Mucosa of stomach (tissue), 1 donor: ENCODE data around the gene RDX.
"Not testable (repeated sequence)": the region's sequence is repeated elsewhere in the genome, so short reads cannot be mapped to it uniquely, and the experiment has no call there.

Experiments used
- H3K27me3 ChIP-seq: one replicate; pipeline ENCODE4 v1.7.0; 2013; ENCODE audit warnings: mild to moderate bottlenecking, low read length; ENCODE audit not compliant: control insufficient read depth, insufficient read depth
- H3K36me3 ChIP-seq: one replicate; pipeline ENCODE4 v1.7.0; 2013; ENCODE audit warnings: low read length; ENCODE audit not compliant: control insufficient read depth, insufficient read depth
- H3K4me1 ChIP-seq: one replicate; pipeline ENCODE4 v1.7.0; 2013; ENCODE audit warnings: mild to moderate bottlenecking, low read length; ENCODE audit not compliant: control insufficient read depth, insufficient read depth
- H3K4me3 ChIP-seq: one replicate; pipeline ENCODE4 v1.7.0; 2013; ENCODE audit warnings: low read length
- H3K9ac ChIP-seq: one replicate; pipeline ENCODE4 v1.7.0; 2013; ENCODE audit warnings: mild to moderate bottlenecking, low read length, moderate library complexity
- H3K9me3 ChIP-seq: one replicate; pipeline ENCODE4 v1.7.0; 2013; ENCODE audit warnings: mild to moderate bottlenecking, low read length, moderate library complexity; ENCODE audit not compliant: control insufficient read depth
- donor health status: Pancreatic carcinoma.

The RDX gene

DNA sequence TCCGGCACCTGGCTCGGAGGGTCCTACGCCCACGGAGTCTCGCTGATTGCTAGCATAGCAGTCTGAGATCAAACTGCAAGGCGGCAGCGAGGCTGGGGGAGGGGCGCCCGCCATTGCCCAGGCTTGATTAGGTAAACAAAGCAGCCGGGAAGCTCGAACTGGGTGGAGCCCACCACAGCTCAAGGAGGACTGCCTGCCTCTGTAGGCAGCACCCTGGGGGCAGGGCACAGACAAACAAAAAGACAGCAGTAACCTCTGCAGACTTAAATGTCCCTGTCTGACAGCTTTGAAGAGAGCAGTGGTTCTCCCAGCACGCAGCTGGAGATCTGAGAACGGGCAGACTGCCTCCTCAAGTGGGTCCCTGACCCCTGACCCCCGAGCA, 87.1 kb downstream of the RDX start:
- not testable (repeated sequence) for H3K27me3 ChIP-seq, H3K9me3 ChIP-seq, H3K36me3 ChIP-seq, H3K9ac ChIP-seq, H3K4me3 ChIP-seq, H3K4me1 ChIP-seq

DNA sequence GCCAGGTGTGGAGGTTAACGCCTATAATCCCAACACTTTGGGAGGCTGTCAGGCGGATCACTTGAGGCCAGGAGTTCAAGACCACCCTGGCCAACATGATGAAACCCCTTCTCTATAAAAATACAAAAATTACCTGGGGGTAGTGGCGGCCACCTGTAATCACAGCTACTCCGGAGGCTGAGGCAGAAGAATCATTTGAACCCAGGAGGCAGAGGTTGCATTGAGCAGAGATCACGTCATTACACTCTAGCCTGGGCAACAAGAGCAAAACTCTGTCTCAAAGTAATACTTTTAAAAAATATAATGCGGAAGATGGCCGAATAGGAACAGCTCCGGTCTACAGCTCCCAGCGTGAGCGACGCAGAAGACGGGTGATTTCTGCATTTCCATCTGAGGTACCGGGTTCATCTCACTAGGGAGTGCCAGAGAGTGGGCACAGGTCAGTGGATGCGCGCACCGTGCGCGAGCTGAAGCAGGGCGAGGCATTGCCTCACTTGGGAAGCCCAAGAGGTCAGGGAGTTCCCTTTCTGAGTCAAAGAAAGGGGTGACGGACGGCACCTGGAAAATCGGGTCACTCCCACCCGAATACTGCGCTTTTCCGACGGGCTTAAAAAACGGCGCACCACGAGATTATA, 87.6 kb downstream of the RDX start:
- H3K9me3 ChIP-seq, H3K9ac ChIP-seq, H3K36me3 ChIP-seq, H3K4me3 ChIP-seq, H3K27me3 ChIP-seq, H3K4me1 ChIP-seq: not testable (repeated sequence)

DNA sequence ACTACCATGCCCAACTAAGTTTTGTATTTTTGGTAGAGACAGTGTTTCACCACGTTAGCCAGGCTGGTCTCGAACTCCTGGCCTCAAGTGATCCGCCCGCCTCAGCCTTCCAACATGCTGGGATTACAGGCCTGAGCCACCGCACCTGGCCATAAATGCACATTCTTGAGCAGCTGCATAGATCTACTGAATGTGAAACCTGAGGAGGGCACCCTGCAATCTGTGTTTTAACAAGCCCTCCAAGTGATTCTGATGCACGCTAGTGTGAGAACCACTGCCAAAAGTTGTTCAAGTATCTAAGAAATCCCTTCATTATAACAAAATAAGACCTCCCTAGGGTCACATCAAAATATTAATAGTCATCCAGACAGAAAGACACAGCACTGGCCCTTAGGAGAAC, 89.3 kb downstream of the RDX start:
- Histone ChIP-seq H3K4me3 (no peak overlapping the region), H3K36me3 (no peaks in the 10 kb centered on the region), H3K27me3 (no peaks in the 10 kb centered on the region), H3K9ac (no peak overlapping the region), H3K4me1 (no peaks in the 10 kb centered on the region), H3K9me3 (no peaks in the 10 kb centered on the region)

DNA sequence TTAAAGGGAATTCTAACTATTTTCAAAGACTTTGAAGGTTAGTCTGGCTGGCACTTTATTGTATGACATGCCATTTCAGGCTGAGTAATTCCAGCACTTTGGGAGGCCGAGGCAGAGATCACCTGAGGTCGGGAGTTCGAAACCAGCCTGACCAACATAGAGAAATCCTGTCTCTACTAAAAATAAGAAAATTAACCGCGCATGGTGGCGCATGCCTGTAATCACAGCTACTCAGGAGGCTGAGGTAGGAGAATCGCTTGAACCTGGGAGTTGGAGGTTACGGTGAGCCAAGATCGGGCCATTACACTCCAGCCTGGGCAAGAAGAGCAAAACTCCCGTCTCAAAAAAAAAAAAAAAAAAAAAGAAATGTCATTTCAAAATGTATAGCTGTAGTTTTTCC, 95.6 kb downstream of the RDX start:
- H3K4me1 ChIP-seq = no peaks in the 10 kb centered on the region
- H3K27me3 ChIP-seq = no peaks in the 10 kb centered on the region
- no peaks in the 10 kb centered on the region for H3K36me3 ChIP-seq
- H3K9me3 ChIP-seq = no peaks in the 10 kb centered on the region
- no peak overlapping the region for H3K9ac ChIP-seq
- no peak overlapping the region for H3K4me3 ChIP-seq

DNA sequence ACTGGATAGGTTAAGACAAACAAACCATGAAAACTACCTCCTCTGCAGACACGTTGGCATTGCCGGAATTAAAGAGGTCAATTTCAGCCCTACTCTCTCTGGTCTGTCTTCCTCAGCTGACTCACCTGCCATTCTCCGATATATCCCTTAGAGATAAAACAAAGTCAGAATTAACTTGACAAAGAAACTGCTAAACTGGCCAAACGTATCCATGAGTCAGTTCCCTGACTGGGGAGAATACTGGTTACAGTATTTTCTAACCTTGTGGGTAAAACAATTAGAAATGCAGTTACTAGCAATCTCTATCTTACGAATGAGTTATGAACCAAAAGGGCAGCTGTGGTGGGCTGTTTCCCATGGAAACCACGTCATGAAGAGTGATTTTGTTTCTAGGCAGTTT, 96.2 kb downstream of the RDX start:
- Histone ChIP-seq H3K9me3 (no peaks in the 10 kb centered on the region), H3K27me3 (no peaks in the 10 kb centered on the region), H3K9ac (no peak overlapping the region), H3K4me1 (no peaks in the 10 kb centered on the region), H3K4me3 (no peak overlapping the region), H3K36me3 (no peaks in the 10 kb centered on the region)

DNA sequence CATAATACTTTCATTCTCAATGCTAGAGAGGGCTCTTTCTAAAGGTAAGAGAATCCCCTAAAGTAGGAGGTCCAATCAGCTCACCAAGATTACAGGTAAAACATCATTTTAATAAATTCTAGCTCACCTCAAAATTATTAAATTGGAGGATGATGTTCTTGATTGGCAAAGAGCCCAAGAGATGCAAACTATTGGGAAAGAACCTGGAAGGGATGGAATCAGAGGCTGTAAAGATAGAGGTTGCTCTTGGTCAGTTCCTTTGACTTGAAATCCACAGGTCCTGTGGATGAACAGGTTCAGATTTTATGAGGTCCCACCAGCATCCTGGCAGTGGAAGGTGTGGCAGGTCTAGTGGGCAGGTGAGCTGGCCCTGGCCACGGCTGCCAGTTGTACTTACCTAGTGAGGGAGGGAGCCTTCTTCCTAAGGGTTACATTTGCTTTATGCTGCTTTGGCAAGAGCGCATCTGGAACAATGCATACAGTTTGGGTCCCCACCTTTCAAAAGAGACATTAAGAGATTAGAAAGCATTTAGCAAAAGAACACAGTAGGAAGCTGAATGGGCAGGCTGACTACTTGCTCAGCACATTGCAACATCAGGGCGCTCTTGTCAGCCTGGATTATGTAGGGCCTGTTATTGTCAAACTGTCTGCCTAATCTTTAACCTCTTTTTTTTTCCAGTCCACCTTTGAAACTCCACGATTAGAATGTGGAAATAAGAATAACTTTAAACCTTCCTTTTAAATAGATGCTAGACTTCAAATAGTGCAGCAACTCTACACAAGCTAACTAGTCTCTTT, 97.0 kb downstream of the RDX start:
- Histone ChIP-seq H3K36me3 (no peaks in the 10 kb centered on the region), H3K9ac (no peak overlapping the region), H3K4me1 (no peaks in the 10 kb centered on the region), H3K4me3 (no peak overlapping the region), H3K9me3 (no peaks in the 10 kb centered on the region), H3K27me3 (no peaks in the 10 kb centered on the region)

DNA sequence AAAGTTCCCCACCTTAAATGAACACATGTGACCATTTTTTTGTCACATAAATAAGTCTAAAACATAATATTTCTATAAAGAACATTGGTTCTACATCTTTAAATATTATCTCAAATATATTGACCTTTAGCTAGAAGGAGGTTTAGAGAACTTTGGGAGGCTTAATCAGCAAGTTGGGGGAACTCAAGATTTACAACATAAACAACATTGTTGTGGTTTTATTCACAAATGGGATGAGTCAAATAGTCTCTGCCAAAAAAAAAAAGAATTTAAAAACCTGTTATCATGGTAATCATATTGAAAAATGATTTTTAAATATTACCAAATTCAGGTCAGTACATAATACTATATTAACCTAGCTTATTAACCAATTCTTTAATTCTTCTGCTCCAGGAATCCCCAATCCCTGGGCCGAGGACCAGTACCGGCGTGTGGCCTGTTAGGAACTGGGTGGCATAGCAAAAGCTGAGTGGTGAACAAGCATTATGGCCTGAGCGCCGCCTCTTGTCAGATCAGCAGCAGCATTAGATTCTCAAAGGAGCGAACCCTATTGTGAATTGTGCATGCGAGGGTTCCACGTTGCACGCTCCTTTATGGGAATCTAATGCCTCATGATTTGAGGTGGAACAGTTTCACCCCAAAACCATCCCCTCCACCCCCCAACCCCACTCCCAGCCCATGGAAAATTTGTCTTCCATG, 98.2 kb downstream of the RDX start:
- Histone ChIP-seq H3K36me3 (no peaks in the 10 kb centered on the region), H3K9ac (no peak overlapping the region), H3K4me1 (no peaks in the 10 kb centered on the region), H3K27me3 (no peaks in the 10 kb centered on the region), H3K4me3 (no peak overlapping the region), H3K9me3 (no peaks in the 10 kb centered on the region)

DNA sequence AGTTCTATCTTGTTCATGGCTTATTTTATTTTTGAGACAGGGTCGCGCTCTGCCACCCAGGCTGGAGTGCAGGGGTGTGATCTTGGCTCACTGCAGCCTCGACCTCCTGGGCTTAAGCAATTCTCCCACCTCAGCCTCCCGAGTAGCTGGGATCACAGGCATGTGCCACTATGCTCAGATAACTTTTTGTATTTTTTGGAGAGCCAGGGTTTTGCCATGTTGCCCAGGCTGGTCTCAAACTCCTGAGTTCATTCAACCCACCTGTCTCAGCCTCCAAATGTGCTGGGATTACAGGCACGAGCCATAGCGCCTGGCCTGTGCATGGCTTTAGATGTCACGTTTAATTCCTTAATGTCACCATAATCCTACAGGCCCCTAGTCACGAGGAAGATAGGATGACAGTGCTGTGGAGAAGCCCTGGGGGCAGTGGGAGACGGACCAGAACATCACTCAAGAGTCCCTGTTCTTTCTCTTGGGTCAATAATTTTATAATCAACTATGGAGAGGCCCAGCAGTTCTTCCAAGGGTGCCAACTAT, 99.5 kb downstream of the RDX start:
- Histone ChIP-seq H3K4me3 (no peak overlapping the region), H3K9ac (no peak overlapping the region), H3K9me3 (no peaks in the 10 kb centered on the region), H3K36me3 (no peaks in the 10 kb centered on the region), H3K27me3 (no peaks in the 10 kb centered on the region), H3K4me1 (no peaks in the 10 kb centered on the region)

DNA sequence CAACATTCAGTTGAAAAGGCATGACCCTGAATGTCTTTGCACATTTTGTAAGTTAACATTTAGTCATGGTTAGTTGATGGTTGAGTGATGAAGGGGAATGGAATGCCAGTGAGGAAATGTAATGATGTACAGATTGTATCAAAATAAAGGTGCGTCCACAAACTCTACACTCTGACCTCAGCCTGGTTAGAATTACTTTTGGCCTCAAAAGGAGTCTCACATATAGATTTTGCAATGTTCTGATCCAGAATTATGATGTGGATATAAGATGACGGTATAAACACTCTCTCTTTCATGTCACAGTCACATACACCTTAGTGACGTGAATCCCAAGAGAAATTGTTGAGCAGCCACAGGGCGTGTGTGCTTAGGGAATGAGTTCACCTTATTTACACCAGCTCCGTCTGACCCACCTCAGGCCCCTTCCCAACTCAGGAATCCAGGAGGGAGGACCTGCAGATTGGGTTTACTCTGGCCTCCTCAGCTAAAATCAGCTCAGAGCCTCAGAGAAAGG, 100.1 kb downstream of the RDX start:
- Histone ChIP-seq H3K27me3 (no peaks in the 10 kb centered on the region), H3K4me3 (no peak overlapping the region), H3K9ac (no peak overlapping the region), H3K9me3 (no peaks in the 10 kb centered on the region), H3K4me1 (no peaks in the 10 kb centered on the region), H3K36me3 (no peaks in the 10 kb centered on the region)

DNA sequence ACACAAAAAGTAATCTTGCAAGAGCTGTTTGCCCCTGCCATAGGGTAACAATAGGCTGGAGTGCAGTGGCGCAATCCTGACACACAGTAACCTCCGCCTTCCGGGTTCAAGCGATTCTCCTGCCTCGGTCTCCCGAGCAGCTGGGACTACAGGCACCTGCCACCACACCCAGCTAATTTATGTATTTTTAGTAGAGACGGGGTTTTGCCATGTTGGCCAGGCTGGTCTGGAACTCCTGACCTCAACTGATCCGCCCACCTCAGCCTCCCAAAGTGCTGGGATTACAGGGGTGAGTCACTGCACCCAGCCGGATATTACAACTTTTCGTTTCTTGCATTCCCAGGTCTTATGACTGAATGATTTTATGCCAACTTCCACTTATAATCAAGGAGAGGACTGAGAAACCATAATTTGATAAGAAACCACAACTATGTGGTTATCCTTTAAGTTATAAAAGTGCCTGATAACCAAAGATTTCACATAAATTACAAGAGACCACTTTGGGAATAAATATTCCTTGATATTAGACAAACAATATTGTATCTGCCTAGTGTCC, 102.1 kb downstream of the RDX start:
- H3K36me3 ChIP-seq, H3K9me3 ChIP-seq, H3K4me3 ChIP-seq, H3K4me1 ChIP-seq, H3K27me3 ChIP-seq, H3K9ac ChIP-seq: not testable (repeated sequence)

DNA sequence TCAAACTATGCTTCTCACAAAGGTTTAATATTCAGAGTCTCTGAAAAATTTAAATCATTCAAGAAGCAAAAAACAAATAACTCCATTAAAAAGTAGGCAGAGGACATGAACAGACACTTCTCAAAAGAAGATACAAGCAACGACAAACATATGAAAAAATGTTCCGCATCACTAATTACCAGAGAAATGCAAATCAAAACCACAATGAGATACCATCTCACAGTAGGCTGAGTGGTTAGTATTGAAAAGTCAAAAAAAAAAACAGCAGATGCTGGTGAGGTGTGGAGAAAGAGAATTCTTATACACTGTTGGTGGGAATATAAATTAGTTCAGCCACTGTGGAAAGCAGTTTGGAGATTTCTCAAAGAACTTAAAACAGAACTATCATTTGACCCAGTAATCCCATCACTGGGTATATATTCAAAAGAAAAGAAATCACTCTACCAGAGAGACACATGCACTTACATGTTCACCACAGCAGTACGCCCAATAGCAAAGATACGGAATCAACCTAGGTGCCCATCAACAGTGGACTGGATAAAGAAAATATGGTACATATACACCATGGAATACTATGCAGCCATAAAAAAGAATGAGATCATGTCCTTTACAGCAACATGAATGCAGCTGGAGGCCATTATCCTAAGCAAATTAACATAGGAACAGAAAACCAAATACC, 103.7 kb downstream of the RDX start:
- H3K36me3 ChIP-seq, H3K9me3 ChIP-seq, H3K4me1 ChIP-seq, H3K4me3 ChIP-seq, H3K27me3 ChIP-seq, H3K9ac ChIP-seq: not testable (repeated sequence)
